ENCODE data around the gene SLC35A3. TPM values are rescaled to one million over a fixed set of nuclear protein-coding genes. Genes with fewer than 3 reads are reported as not detected.

Gene SLC35A3
- total and polyA plus RNA-seq, 9 of the 15 experiments (the other 6 are each of a cell fraction or from before 2014, with no cell fraction given) = 3.5 to 21.7 (median 13.2) TPM

GRCh38 chr1:99992760-99993467 is 23.1 kb downstream of the SLC35A3 start (continued):
- TF ChIP-seq AFF1 (IDR thresholded peaks at IDR 0.05; ENCODE audit: low read depth in 1 of 2, partially characterized antibody in 2 of 2) (peak in 1 of 2 experiments; percentile 31), RCOR1 (IDR thresholded peaks at IDR 0.05; ENCODE audit: borderline replicate concordance in 1 of 2, low read depth in 2 of 2, low read length in 2 of 2) (peak in 1 of 2 experiments; percentile 22; a peak in 1 of 4 replicates), NCOA1 (IDR thresholded peaks at IDR 0.05; ENCODE audit: low read depth) (0 out of 2 replicates have a peak, but pooled peaks have one; percentile 31), NR3C1 (CRISPR knock-in tag; IDR thresholded peaks at IDR 0.05) (no peak), ZBTB40 (IDR thresholded peaks at IDR 0.05) (0 out of 2 replicates have a peak, but pooled peaks have one; percentile 10), ZBTB40 (CRISPR knock-in tag; IDR thresholded peaks at IDR 0.05) (no peak), C11orf30 (IDR thresholded peaks at IDR 0.05; ENCODE audit: low read depth) (peak; percentile 77), CC2D1A (IDR thresholded peaks at IDR 0.05) (peak; percentile 64; the same call in 1 of the 2 replicates), CEBPZ (IDR thresholded peaks at IDR 0.05; ENCODE audit: borderline replicate concordance, low read depth, low read length) (no peak), MAFF (IDR thresholded peaks at IDR 0.05; ENCODE audit: low read length) (peak; percentile 69)
